ENCODE results near the gene GEMIN4. TPM values are rescaled to one million over a fixed set of nuclear protein-coding genes. Genes with fewer than 3 reads are reported as not detected.

GEMIN4 gene
- total and polyA plus RNA-seq, 2 of the 8 experiments (the other 6 are each of a cell fraction or from before 2014, with no cell fraction given), result 32.1 to 51.9 TPM

DNA sequence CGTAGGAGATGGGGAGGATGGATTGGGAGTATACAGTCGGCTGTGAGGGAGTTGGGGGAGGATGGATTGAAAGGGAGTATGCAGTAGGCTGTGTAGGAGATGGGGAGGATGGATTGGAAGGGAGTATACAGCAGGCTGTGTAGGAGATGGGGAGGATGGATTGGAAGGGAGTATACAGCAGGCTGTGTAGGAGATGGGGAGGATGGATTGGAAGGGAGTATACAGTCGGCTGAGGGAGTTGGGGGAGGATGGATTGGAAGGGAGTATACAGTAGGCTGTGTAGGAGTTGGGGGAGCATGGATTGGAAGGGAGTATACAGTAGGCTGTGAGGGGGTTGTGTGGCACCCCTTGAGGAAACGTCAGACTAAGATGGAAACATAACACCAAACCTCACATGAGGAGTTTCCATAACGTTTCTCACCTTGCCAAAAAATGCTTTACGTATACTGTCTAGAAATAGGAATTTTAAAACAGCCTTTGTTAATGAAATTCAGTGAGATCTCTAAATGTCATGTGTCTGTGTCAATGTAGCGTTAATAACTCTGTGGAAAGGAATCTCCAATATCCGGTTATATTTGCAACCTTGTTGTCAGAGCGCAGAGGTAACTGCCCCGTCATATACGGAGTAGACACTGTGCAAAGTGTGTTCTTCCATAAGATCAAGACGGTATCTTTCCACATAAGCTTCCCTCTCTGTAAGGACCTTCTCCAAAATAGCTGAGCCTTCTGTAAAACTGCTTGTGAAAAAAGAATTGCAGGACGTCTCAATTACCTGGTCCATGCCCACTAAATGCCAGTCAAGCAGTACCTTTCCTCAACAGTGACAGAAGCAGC, 31.1 kb downstream of the GEMIN4 start:
- H3K4ac ChIP-seq (replicated peaks; ENCODE audit: insufficient read length, low read depth, low read length), result no peak overlapping the region
- no peak overlapping the region for H3K4me2 ChIP-seq (ENCODE audit: insufficient read depth in 1 of 2, low read depth in 2 of 2, low read length in 2 of 2)
- H4K8ac ChIP-seq (ENCODE audit: extremely low read depth, insufficient read depth, low read length), result no peak overlapping the region
- no peak overlapping the region for H4K91ac ChIP-seq (replicated peaks; ENCODE audit: insufficient read length, low read length)
- no peaks in the 10 kb centered on the region for H3K27me3 ChIP-seq (replicated peaks in 1 of 4; ENCODE audit: control insufficient read depth in 3 of 4, extremely low read depth in 1 of 4, insufficient read depth in 3 of 4, low read length in 3 of 4)
- no peak overlapping the region for H3K27ac ChIP-seq (ENCODE audit: low read depth, low read length)
- DNase-seq (ENCODE audit: low read depth in 1 of 2, low spot score in 2 of 2), result no peak
- no peak overlapping the region for H2AFZ ChIP-seq (ENCODE audit: low read length)
- H2BK20ac ChIP-seq (ENCODE audit: low read length), result no peak overlapping the region
- no peak overlapping the region for H3K4me3 ChIP-seq (ENCODE audit: extremely low read depth in 1 of 4, insufficient read depth in 2 of 4, low read depth in 3 of 4, low read length in 4 of 4)
- no peak overlapping the region for H2BK5ac ChIP-seq (ENCODE audit: low read depth, low read length)
- no peaks in the 10 kb centered on the region for H3K79me1 ChIP-seq (ENCODE audit: low read depth, low read length)
- no peak overlapping the region for H3K23ac ChIP-seq (ENCODE audit: insufficient read length)
- ChIA-PET CTCF (ENCODE audit: partially characterized antibody) (interaction anchor here (1.2 kb wide), 1 partner anchor 19 kb away, joined by 5 read pairs; no protein-coding TSS in a partner anchor), POLR2A (ENCODE audit: partially characterized antibody) (interaction anchor here (0.5 kb wide), 1 partner anchor 280 kb away, joined by 3 read pairs; no protein-coding TSS in a partner anchor)
- no peaks in the 10 kb centered on the region for H3K79me2 ChIP-seq (ENCODE audit: control insufficient read depth in 1 of 2, insufficient read depth in 2 of 2, low read length in 2 of 2)
- H3K36me3 ChIP-seq (ENCODE audit: control insufficient read depth in 2 of 4, insufficient read depth in 4 of 4, low read length in 3 of 4), result no peaks in the 10 kb centered on the region
- H3K9ac ChIP-seq (replicated peaks in 1 of 4; ENCODE audit: extremely low read depth in 1 of 4, low read depth in 3 of 4, low read length in 3 of 4), result no peak overlapping the region
- 87% methylated on average over 13 of the region's 13 CpGs; no CpG with 5 or more reads in 1 of the 2 experiments for WGBS, 2 experiments (ENCODE audit: extremely low coverage in 1 of 2, insufficient coverage in 1 of 2, insufficient read length in 1 of 2, insufficient replicate concordance in 2 of 2, low coverage in 1 of 2, low lambda C conversion rate in 2 of 2, missing lambda C conversion rate in 1 of 2)
- no peak overlapping the region for H2BK12ac ChIP-seq (ENCODE audit: low read depth, low read length)
- no peaks in the 10 kb centered on the region for H3K9me3 ChIP-seq (ENCODE audit: insufficient read depth in 2 of 2, low read depth in 1 of 2, low read length in 1 of 2)
- H2AK5ac ChIP-seq (ENCODE audit: low read depth, low read length), result no peak overlapping the region
- H3K4me1 ChIP-seq (replicated peaks in 1 of 4; ENCODE audit: control insufficient read depth in 3 of 4, insufficient read depth in 4 of 4, low read length in 3 of 4), result peaks cover 0 to 5% (median 4%) of the 10 kb centered on the region in 4 experiments; a peak in 5 of 7 replicates
- H4K20me1 ChIP-seq (replicated peaks in 1 of 2; ENCODE audit: control insufficient read depth in 1 of 2, insufficient read depth in 2 of 2, low read length in 2 of 2), result no peaks in the 10 kb centered on the region
- H4K5ac ChIP-seq (ENCODE audit: insufficient read length, low read depth, low read length), result no peak overlapping the region
- no peaks in the 10 kb centered on the region for H3K23me2 ChIP-seq (ENCODE audit: low read depth, low read length)
- no peak overlapping the region for H2BK15ac ChIP-seq (ENCODE audit: low read length)
- H3K18ac ChIP-seq (ENCODE audit: extremely low read depth, low read length), result no peak overlapping the region
- FAIRE-seq, result no peak
- H3K56ac ChIP-seq (replicated peaks; ENCODE audit: insufficient read length, low read depth, low read length), result no peak overlapping the region
- no peak overlapping the region for H3K14ac ChIP-seq (ENCODE audit: insufficient read length)
- no peak overlapping the region for H2BK120ac ChIP-seq (replicated peaks; ENCODE audit: low read depth, low read length)
- TF ChIP-seq TAF1 (IDR thresholded peaks at IDR 0.05; ENCODE audit: low read depth, low read length) (no peak), HDAC6 (IDR thresholded peaks at IDR 0.05; ENCODE audit: low read depth, low read length) (no peak), SIX5 (IDR thresholded peaks at IDR 0.05; ENCODE audit: low read depth, low read length) (no peak), CBX8 (IDR thresholded peaks at IDR 0.05; ENCODE audit: borderline replicate concordance, low read depth, low read length) (no peak), ASH2L (IDR thresholded peaks at IDR 0.05; ENCODE audit: low read length) (no peak), PHF8 (conservative IDR thresholded peaks at IDR 0.05; ENCODE audit: low read depth, low read length) (no peak), CEBPB (IDR thresholded peaks at IDR 0.05; ENCODE audit: low read depth, low read length) (no peak), RBBP5 (IDR thresholded peaks at IDR 0.05; ENCODE audit: borderline replicate concordance, low read depth, low read length) (no peak), HDAC2 (IDR thresholded peaks at IDR 0.05; ENCODE audit: borderline replicate concordance in 1 of 2, low read depth in 2 of 2, low read length in 2 of 2) (no peak), SP1 (IDR thresholded peaks at IDR 0.05; ENCODE audit: low read depth, low read length) (no peak), NANOG (IDR thresholded peaks at IDR 0.05; ENCODE audit: insufficient read depth, low read depth, low read length, poor library complexity, severe bottlenecking) (no peak), BCL11A (IDR thresholded peaks at IDR 0.05; ENCODE audit: low read depth in 2 of 2, low read length in 2 of 2) (no peak), TEAD4 (IDR thresholded peaks at IDR 0.05; ENCODE audit: low read depth, low read length) (no peak)
